ENCODE data around the gene HSPA5.

HSPA5 gene

DNA sequence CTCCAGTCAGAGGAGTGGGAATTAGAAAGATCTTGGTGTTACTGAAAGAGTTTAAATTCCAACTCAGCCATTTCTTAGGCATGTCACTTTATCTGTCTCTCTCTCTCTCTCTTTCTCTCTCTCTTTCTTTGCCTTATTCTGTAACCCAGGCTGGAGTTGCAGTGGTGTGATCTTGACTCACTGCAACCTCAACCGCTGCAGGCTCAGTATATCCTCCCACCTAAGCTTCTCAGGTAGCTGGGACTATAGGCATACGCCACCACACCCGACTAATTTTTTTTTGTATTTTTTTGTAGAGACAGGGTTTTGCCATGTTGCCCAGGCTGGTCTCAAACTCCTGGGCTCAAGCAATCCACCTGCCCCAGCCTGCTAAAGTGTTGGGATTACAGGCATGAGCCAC lies 22.5 kb downstream of the HSPA5 start:
- Histone ChIP-seq H3K9ac (ENCODE audit: low read length) (no peak overlapping the region), H3K4me1 (ENCODE audit: low read length) (no peaks in the 10 kb centered on the region), H3K4me3 (ENCODE audit: low read length) (no peak overlapping the region), H3K79me2 (ENCODE audit: low read length) (no peaks in the 10 kb centered on the region), H2AFZ (ENCODE audit: low read length) (no peak overlapping the region), H3K9me2 (replicated peaks; ENCODE audit: insufficient read depth, low read length) (no peaks in the 10 kb centered on the region), H3K27ac (ENCODE audit: low read length) (no peak overlapping the region), H4K20me1 (ENCODE audit: insufficient read depth, low read length) (no peaks in the 10 kb centered on the region), H3F3A (ENCODE audit: insufficient read depth, low read length) (no peaks in the 10 kb centered on the region), H3K4me2 (ENCODE audit: low read depth, low read length) (no peak overlapping the region), H3K9me3 (replicated peaks; ENCODE audit: insufficient read depth, low read length) (no peaks in the 10 kb centered on the region), H3K27me3 (replicated peaks; ENCODE audit: insufficient read depth, low read length) (no peaks in the 10 kb centered on the region), H3K36me3 (replicated peaks; ENCODE audit: insufficient read depth, low read length) (no peaks in the 10 kb centered on the region)
- no peak for DNase-seq
- TF ChIP-seq EZH2phosphoT487 (IDR thresholded peaks at IDR 0.05; ENCODE audit: low read length), result no peak
- TF ChIP-seq, protein P1, sequence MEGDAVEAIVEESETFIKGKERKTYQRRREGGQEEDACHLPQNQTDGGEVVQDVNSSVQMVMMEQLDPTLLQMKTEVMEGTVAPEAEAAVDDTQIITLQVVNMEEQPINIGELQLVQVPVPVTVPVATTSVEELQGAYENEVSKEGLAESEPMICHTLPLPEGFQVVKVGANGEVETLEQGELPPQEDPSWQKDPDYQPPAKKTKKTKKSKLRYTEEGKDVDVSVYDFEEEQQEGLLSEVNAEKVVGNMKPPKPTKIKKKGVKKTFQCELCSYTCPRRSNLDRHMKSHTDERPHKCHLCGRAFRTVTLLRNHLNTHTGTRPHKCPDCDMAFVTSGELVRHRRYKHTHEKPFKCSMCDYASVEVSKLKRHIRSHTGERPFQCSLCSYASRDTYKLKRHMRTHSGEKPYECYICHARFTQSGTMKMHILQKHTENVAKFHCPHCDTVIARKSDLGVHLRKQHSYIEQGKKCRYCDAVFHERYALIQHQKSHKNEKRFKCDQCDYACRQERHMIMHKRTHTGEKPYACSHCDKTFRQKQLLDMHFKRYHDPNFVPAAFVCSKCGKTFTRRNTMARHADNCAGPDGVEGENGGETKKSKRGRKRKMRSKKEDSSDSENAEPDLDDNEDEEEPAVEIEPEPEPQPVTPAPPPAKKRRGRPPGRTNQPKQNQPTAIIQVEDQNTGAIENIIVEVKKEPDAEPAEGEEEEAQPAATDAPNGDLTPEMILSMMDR (IDR thresholded peaks at IDR 0.05; ENCODE audit: low read length), result no peak
- no peak for TF ChIP-seq EZH2 (optimal IDR thresholded peaks at IDR 0.05; ENCODE audit: low read depth, low read length)

DNA sequence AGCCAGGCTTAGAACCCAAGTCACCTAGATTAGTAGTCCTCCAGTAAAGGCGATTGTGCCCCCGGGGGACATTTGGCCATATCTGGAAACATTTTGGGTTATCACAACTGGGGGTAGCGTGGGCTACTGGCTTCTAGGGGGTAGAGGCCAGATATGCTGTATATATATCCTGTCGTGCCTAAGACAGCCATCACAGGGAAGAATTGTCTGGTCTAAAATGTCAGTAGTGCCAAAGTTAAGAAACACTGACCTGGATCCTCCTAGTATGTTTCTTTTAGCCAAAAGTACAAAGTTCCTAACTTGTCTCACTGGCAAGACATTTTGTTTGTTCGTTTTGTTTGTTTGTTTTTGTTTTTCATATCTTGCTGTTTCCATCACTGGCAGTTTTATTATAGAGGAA lies 27.0 kb downstream of the HSPA5 start:
- Histone ChIP-seq H2AFZ (ENCODE audit: low read length) (no peak overlapping the region), H3K9ac (ENCODE audit: low read length) (no peak overlapping the region), H4K20me1 (ENCODE audit: insufficient read depth, low read length) (no peaks in the 10 kb centered on the region), H3K4me2 (ENCODE audit: low read depth, low read length) (no peak overlapping the region), H3K27me3 (replicated peaks; ENCODE audit: insufficient read depth, low read length) (no peaks in the 10 kb centered on the region), H3K4me3 (ENCODE audit: low read length) (no peak overlapping the region), H3K9me3 (replicated peaks; ENCODE audit: insufficient read depth, low read length) (no peaks in the 10 kb centered on the region), H3K27ac (ENCODE audit: low read length) (no peak overlapping the region), H3K36me3 (replicated peaks; ENCODE audit: insufficient read depth, low read length) (no peaks in the 10 kb centered on the region), H3K79me2 (ENCODE audit: low read length) (no peaks in the 10 kb centered on the region), H3F3A (ENCODE audit: insufficient read depth, low read length) (no peaks in the 10 kb centered on the region), H3K4me1 (ENCODE audit: low read length) (no peaks in the 10 kb centered on the region), H3K9me2 (replicated peaks; ENCODE audit: insufficient read depth, low read length) (no peaks in the 10 kb centered on the region)
- no peak for TF ChIP-seq EZH2phosphoT487 (IDR thresholded peaks at IDR 0.05; ENCODE audit: low read length)
- TF ChIP-seq, protein P1 (IDR thresholded peaks at IDR 0.05; ENCODE audit: low read length), result no peak
- no peak for TF ChIP-seq EZH2 (optimal IDR thresholded peaks at IDR 0.05; ENCODE audit: low read depth, low read length)
- no peak for DNase-seq

DNA sequence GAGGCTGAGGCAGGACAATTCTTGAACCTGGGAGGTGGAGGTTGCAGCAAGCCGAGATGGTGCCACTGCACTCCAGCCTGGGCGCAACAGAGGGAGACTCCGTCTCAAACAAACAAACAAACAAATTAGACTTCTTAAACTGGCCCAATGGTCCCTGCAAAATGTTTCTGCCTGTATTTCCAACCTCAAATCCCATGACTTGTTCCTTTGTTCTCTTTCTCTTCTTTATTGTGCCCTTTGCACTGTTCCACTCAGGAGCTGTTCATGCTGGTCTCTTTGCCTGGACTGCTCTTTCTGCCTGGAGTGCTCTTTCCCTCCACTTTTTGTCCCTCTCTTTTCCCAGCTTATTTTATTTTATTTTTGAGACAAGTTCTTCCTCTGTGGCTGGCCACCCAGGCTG lies 36.7 kb downstream of the HSPA5 start:
- H2AFZ ChIP-seq (ENCODE audit: low read length), result no peak overlapping the region
- no peak overlapping the region for H3K4me3 ChIP-seq (ENCODE audit: low read length)
- H3K4me2 ChIP-seq (ENCODE audit: low read depth, low read length), result no peak overlapping the region
- no peak overlapping the region for H3K27ac ChIP-seq (ENCODE audit: low read length)
- no peaks in the 10 kb centered on the region for H3K9me2 ChIP-seq (replicated peaks; ENCODE audit: insufficient read depth, low read length)
- H3K9ac ChIP-seq (ENCODE audit: low read length), result no peak overlapping the region
- TF ChIP-seq, protein P1 (IDR thresholded peaks at IDR 0.05; ENCODE audit: low read length), result no peak
- no peak for TF ChIP-seq EZH2phosphoT487 (IDR thresholded peaks at IDR 0.05; ENCODE audit: low read length)
- TF ChIP-seq EZH2 (optimal IDR thresholded peaks at IDR 0.05; ENCODE audit: low read depth, low read length), result no peak
- H3K27me3 ChIP-seq (replicated peaks; ENCODE audit: insufficient read depth, low read length), result no peaks in the 10 kb centered on the region
- H4K20me1 ChIP-seq (ENCODE audit: insufficient read depth, low read length), result no peaks in the 10 kb centered on the region
- H3K4me1 ChIP-seq (ENCODE audit: low read length), result peaks cover 5% of the 10 kb centered on the region; the same call in 1 of the 2 replicates
- no peaks in the 10 kb centered on the region for H3K9me3 ChIP-seq (replicated peaks; ENCODE audit: insufficient read depth, low read length)
- H3F3A ChIP-seq (ENCODE audit: insufficient read depth, low read length), result no peaks in the 10 kb centered on the region
- DNase-seq, result no peak
- peaks cover 9% of the 10 kb centered on the region for H3K79me2 ChIP-seq (ENCODE audit: low read length)
- H3K36me3 ChIP-seq (replicated peaks; ENCODE audit: insufficient read depth, low read length), result 0 out of 2 replicates have a peak, but pooled peaks cover 2% of the 10 kb centered on the region
